ENCODE measurements around the gene INAFM1.

INAFM1 gene

GRCh38 chr19:47253970-47254369, 20.7 kb upstream of the INAFM1 start:
- H3K9ac ChIP-seq (ENCODE audit: low read length), result no peak overlapping the region
- H3K9me3 ChIP-seq (replicated peaks; ENCODE audit: insufficient read depth, low read length), result no peaks in the 10 kb centered on the region
- H3K27ac ChIP-seq (ENCODE audit: low read length), result no peak overlapping the region
- no peak overlapping the region for H3K4me2 ChIP-seq (ENCODE audit: low read depth, low read length)
- TF ChIP-seq CTCF (IDR thresholded peaks at IDR 0.05; ENCODE audit: low read length) (no peak), EZH2phosphoT487 (IDR thresholded peaks at IDR 0.05; ENCODE audit: low read length) (no peak), EZH2 (optimal IDR thresholded peaks at IDR 0.05; ENCODE audit: low read depth, low read length) (no peak)
- no peak for DNase-seq
- H3K27me3 ChIP-seq (replicated peaks; ENCODE audit: insufficient read depth, low read length), result no peaks in the 10 kb centered on the region
- peaks cover 7% of the 10 kb centered on the region; the same call in 1 of the 2 replicates for H3F3A ChIP-seq (ENCODE audit: insufficient read depth, low read length)
- H3K79me2 ChIP-seq (ENCODE audit: low read length), result peaks cover 16% of the 10 kb centered on the region
- no peak overlapping the region for H2AFZ ChIP-seq (ENCODE audit: low read length)
- no peaks in the 10 kb centered on the region for H4K20me1 ChIP-seq (ENCODE audit: insufficient read depth, low read length)
- no peak overlapping the region for H3K4me3 ChIP-seq (ENCODE audit: low read length)
- peaks cover 13% of the 10 kb centered on the region for H3K4me1 ChIP-seq (ENCODE audit: low read length)
- no peaks in the 10 kb centered on the region for H3K9me2 ChIP-seq (replicated peaks; ENCODE audit: insufficient read depth, low read length)
- H3K36me3 ChIP-seq (replicated peaks; ENCODE audit: insufficient read depth, low read length), result no peaks in the 10 kb centered on the region

GRCh38 chr19:47255879-47256692, 18.6 kb upstream of the INAFM1 start, which contains the start of gene CCDC9:
CCDC9 (plus strand) TSS chr19:47256525; CDS start chr19:47258401, 1,876 bp downstream.
- TF ChIP-seq CTCF (IDR thresholded peaks at IDR 0.05; ENCODE audit: low read length), result no peak
- no peak for TF ChIP-seq EZH2 (optimal IDR thresholded peaks at IDR 0.05; ENCODE audit: low read depth, low read length)
- TF ChIP-seq EZH2phosphoT487 (IDR thresholded peaks at IDR 0.05; ENCODE audit: low read length), result no peak
- H3K4me3 ChIP-seq (ENCODE audit: low read length), result peak within 1 kb of the TSS; percentile 76
- DNase-seq, result peak; percentile 97

GRCh38 chr19:47256693-47257410, 17.8 kb upstream of the INAFM1 start:
- Histone ChIP-seq H3F3A (ENCODE audit: insufficient read depth, low read length) (peaks cover 11% of the 10 kb centered on the region), H3K79me2 (ENCODE audit: low read length) (peaks cover 29% of the 10 kb centered on the region), H3K4me1 (ENCODE audit: low read length) (peaks cover 13% of the 10 kb centered on the region), H3K4me3 (ENCODE audit: low read length) (peak overlapping the region; percentile 76), H3K9me3 (replicated peaks; ENCODE audit: insufficient read depth, low read length) (no peaks in the 10 kb centered on the region), H3K9ac (ENCODE audit: low read length) (peak overlapping the region; percentile 86), H2AFZ (ENCODE audit: low read length) (no peak overlapping the region; the same call in 1 of the 2 replicates), H3K9me2 (replicated peaks; ENCODE audit: insufficient read depth, low read length) (no peaks in the 10 kb centered on the region), H3K27ac (ENCODE audit: low read length) (peak overlapping the region; percentile 65; the same call in 1 of the 2 replicates), H4K20me1 (ENCODE audit: insufficient read depth, low read length) (no peaks in the 10 kb centered on the region), H3K4me2 (ENCODE audit: low read depth, low read length) (peak overlapping the region; percentile 96), H3K36me3 (replicated peaks; ENCODE audit: insufficient read depth, low read length) (no peaks in the 10 kb centered on the region), H3K27me3 (replicated peaks; ENCODE audit: insufficient read depth, low read length) (no peaks in the 10 kb centered on the region)
- peak; percentile 99 for DNase-seq
- TF ChIP-seq EZH2 (optimal IDR thresholded peaks at IDR 0.05; ENCODE audit: low read depth, low read length) (no peak), EZH2phosphoT487 (IDR thresholded peaks at IDR 0.05; ENCODE audit: low read length) (no peak), CTCF (IDR thresholded peaks at IDR 0.05; ENCODE audit: low read length) (no peak)

More at GRCh38 chr19:47255879-47256692, 18.6 kb upstream of the INAFM1 start, which contains the start of gene CCDC9:
- no peaks in the 10 kb centered on the region for H3K36me3 ChIP-seq (replicated peaks; ENCODE audit: insufficient read depth, low read length)
- H4K20me1 ChIP-seq (ENCODE audit: insufficient read depth, low read length), result no peaks in the 10 kb centered on the region
- no peaks in the 10 kb centered on the region for H3K9me3 ChIP-seq (replicated peaks; ENCODE audit: insufficient read depth, low read length)
- H3K4me2 ChIP-seq (ENCODE audit: low read depth, low read length), result peak within 1 kb of the TSS; percentile 96
- H3F3A ChIP-seq (ENCODE audit: insufficient read depth, low read length), result peaks cover 9% of the 10 kb centered on the region
- peak within 1 kb of the TSS; percentile 65 for H3K27ac ChIP-seq (ENCODE audit: low read length)
- H3K9ac ChIP-seq (ENCODE audit: low read length), result peak within 1 kb of the TSS; percentile 86
- H3K79me2 ChIP-seq (ENCODE audit: low read length), result peaks cover 29% of the 10 kb centered on the region
- H2AFZ ChIP-seq (ENCODE audit: low read length), result peak within 1 kb of the TSS; percentile 99
- H3K9me2 ChIP-seq (replicated peaks; ENCODE audit: insufficient read depth, low read length), result no peaks in the 10 kb centered on the region
- no peaks in the 10 kb centered on the region for H3K27me3 ChIP-seq (replicated peaks; ENCODE audit: insufficient read depth, low read length)
- peaks cover 13% of the 10 kb centered on the region for H3K4me1 ChIP-seq (ENCODE audit: low read length)

All from MM.1S (cell line).